HG03521 (cell line): ENCODE results near the gene HDAC4.

Experiments
- ATAC-seq: cut with Tn5 transposase; IDR thresholded peaks from one replicate; pipeline ENCODE4 v1.9.1; 2021; ENCODE audit warnings: mild to moderate bottlenecking, moderate library complexity; ENCODE audit not compliant: unreplicated experiment

HDAC4 gene

GRCh38 chr2:239311132-239312040, 89.4 kb downstream of the HDAC4 start:
- no peak for ATAC-seq

GRCh38 chr2:239310401-239311061, 90.3 kb downstream of the HDAC4 start:
- ATAC-seq = no peak

- no peak for ATAC-seq
These were observed 91.2 kb downstream of the HDAC4 start for GRCh38 chr2:239309398-239310245.

- ATAC-seq = no peak
These were observed 92.0 kb downstream of the HDAC4 start for GRCh38 chr2:239308661-239309397.

- ATAC-seq = no peak
These were observed 92.8 kb downstream of the HDAC4 start for GRCh38 chr2:239307921-239308613.

GRCh38 chr2:239307221-239307569, 93.6 kb downstream of the HDAC4 start:
- ATAC-seq = no peak

GRCh38 chr2:239306274-239307220, 94.3 kb downstream of the HDAC4 start:
- ATAC-seq = no peak

- no peak for ATAC-seq
These were observed 95.0 kb downstream of the HDAC4 start for GRCh38 chr2:239305771-239306170.

GRCh38 chr2:239305222-239305575, 95.6 kb downstream of the HDAC4 start:
- ATAC-seq = no peak

- ATAC-seq = no peak
These were observed 96.1 kb downstream of the HDAC4 start for GRCh38 chr2:239304533-239305221.

GRCh38 chr2:239303711-239304532, 96.9 kb downstream of the HDAC4 start:
- ATAC-seq = no peak

- ATAC-seq = no peak
These were observed 97.8 kb downstream of the HDAC4 start for GRCh38 chr2:239302808-239303557.

- no peak for ATAC-seq
These were observed 98.6 kb downstream of the HDAC4 start for GRCh38 chr2:239302083-239302807.

GRCh38 chr2:239300871-239301735, 99.7 kb downstream of the HDAC4 start:
- no peak for ATAC-seq

- ATAC-seq = no peak
These were observed 100.6 kb downstream of the HDAC4 start for GRCh38 chr2:239300242-239300641.
